DOHH2 (cell line): ENCODE measurements around the gene DOCK10.

Source experiments
- H3F3A ChIP-seq: fragments of 200-600 bp; sonication (generic), shearing (Covaris generic); 2 replicates; pipeline ENCODE4 v1.6.0; 2016; ENCODE audit warnings: antibody characterized with exemption, mild to moderate bottlenecking; ENCODE audit not compliant: control insufficient read depth, insufficient read depth
- H3K27ac ChIP-seq: fragments of 200-600 bp; sonication (generic); 2 replicates; pipeline ENCODE4 v1.5.1; 2014; ENCODE audit warnings: low read depth, mild to moderate bottlenecking, low read length, moderate library complexity
- H3K27me3 ChIP-seq: fragments of 200-600 bp; sonication (generic); 2 replicates; pipeline ENCODE4 v1.6.1; 2014; ENCODE audit warnings: mild to moderate bottlenecking, low read length, mixed read lengths; ENCODE audit not compliant: control insufficient read depth
- H3K36me3 ChIP-seq: fragments of 200-600 bp; sonication (generic); 2 replicates; pipeline ENCODE4 v1.6.1; 2014; ENCODE audit warnings: mild to moderate bottlenecking, low read length, moderate library complexity, mixed read lengths; ENCODE audit not compliant: control insufficient read depth
- H3K4me1 ChIP-seq: fragments of 200-600 bp; sonication (generic); 2 replicates; pipeline ENCODE4 v1.6.1; 2014; ENCODE audit warnings: mild to moderate bottlenecking, low read length, mixed read lengths; ENCODE audit not compliant: control insufficient read depth
- H3K4me2 ChIP-seq: fragments of 200-600 bp; sonication (generic); 2 replicates; pipeline ENCODE4 v1.6.0; 2014; ENCODE audit warnings: mild to moderate bottlenecking, low read length, moderate library complexity
- H3K4me3 ChIP-seq: fragments of 200-600 bp; sonication (generic); 2 replicates; pipeline ENCODE4 v1.5.1; 2014; ENCODE audit warnings: mild to moderate bottlenecking, low read length, mixed read lengths
- H3K79me2 ChIP-seq: fragments of 200-600 bp; sonication (generic); 2 replicates; pipeline ENCODE4 v1.6.1; 2014; ENCODE audit warnings: mild to moderate bottlenecking, low read length, mixed read lengths; ENCODE audit not compliant: control insufficient read depth
- H3K9me2 ChIP-seq: fragments of 200-600 bp; sonication (generic); replicated peaks from 2 replicates; pipeline ENCODE4 v1.6.1; 2014; ENCODE audit warnings: mild to moderate bottlenecking, low read length, mixed read lengths; ENCODE audit not compliant: control insufficient read depth
- H3K9me3 ChIP-seq: fragments of 200-600 bp; sonication (generic); 2 replicates; pipeline ENCODE4 v1.6.1; 2014; ENCODE audit warnings: antibody characterized with exemption, low read length, mixed read lengths; ENCODE audit not compliant: control insufficient read depth, insufficient read depth
- H4K20me1 ChIP-seq: fragments of 200-600 bp; sonication (generic); 2 replicates; pipeline ENCODE4 v1.6.0; 2014; ENCODE audit warnings: low read depth, mild to moderate bottlenecking, antibody characterized with exemption, low read length, moderate library complexity; ENCODE audit not compliant: control insufficient read depth, insufficient read depth
- CTCF ChIP-seq: fragments of 200-600 bp; sonication (generic); IDR thresholded peaks from one replicate; pipeline ENCODE4 v1.5.1; 2014; ENCODE audit warnings: antibody characterized with exemption, mild to moderate bottlenecking, low read depth, low read length; ENCODE audit not compliant: poor library complexity, severe bottlenecking
- EZH2phosphoT487 ChIP-seq: fragments of 200-600 bp; sonication (generic); IDR thresholded peaks from 2 replicates; pipeline ENCODE4 v1.6.1; 2017; ENCODE audit warnings: borderline replicate concordance, mild to moderate bottlenecking, antibody characterized with exemption, low read length, moderate library complexity, mixed read lengths

DOCK10 gene

GRCh38 chr2:224802407-224802806 is 239.9 kb downstream of the DOCK10 start:
- H3F3A ChIP-seq = no peaks in the 10 kb centered on the region
- H3K4me1 ChIP-seq = no peaks in the 10 kb centered on the region
- no peaks in the 10 kb centered on the region for H4K20me1 ChIP-seq
- TF ChIP-seq CTCF (no peak), EZH2phosphoT487 (no peak)
- H3K9me3 ChIP-seq = no peaks in the 10 kb centered on the region
- H3K36me3 ChIP-seq = peaks cover 3% of the 10 kb centered on the region; the same call in 1 of the 2 replicates
- H3K27me3 ChIP-seq = no peaks in the 10 kb centered on the region
- H3K79me2 ChIP-seq = no peaks in the 10 kb centered on the region
- H3K27ac ChIP-seq = no peak overlapping the region
- H3K4me2 ChIP-seq = no peak overlapping the region
- no peak overlapping the region for H3K4me3 ChIP-seq
- no peaks in the 10 kb centered on the region for H3K9me2 ChIP-seq

- Histone ChIP-seq H3K79me2 (no peaks in the 10 kb centered on the region), H4K20me1 (no peaks in the 10 kb centered on the region), H3F3A (no peaks in the 10 kb centered on the region), H3K9me3 (no peaks in the 10 kb centered on the region), H3K27me3 (no peaks in the 10 kb centered on the region), H3K27ac (no peak overlapping the region), H3K9me2 (no peaks in the 10 kb centered on the region), H3K4me3 (no peak overlapping the region), H3K36me3 (peaks cover 3% of the 10 kb centered on the region; the same call in 1 of the 2 replicates), H3K4me1 (no peaks in the 10 kb centered on the region), H3K4me2 (no peak overlapping the region)
- TF ChIP-seq CTCF (no peak), EZH2phosphoT487 (no peak)
These were observed 240.9 kb downstream of the DOCK10 start for GRCh38 chr2:224801360-224801759.

- no peak overlapping the region for H3K27ac ChIP-seq
- no peaks in the 10 kb centered on the region for H3K9me2 ChIP-seq
- H3K79me2 ChIP-seq = no peaks in the 10 kb centered on the region
- no peak overlapping the region for H3K4me2 ChIP-seq
- H3K4me3 ChIP-seq = no peak overlapping the region
- no peaks in the 10 kb centered on the region for H3K4me1 ChIP-seq
- H3K36me3 ChIP-seq = 0 out of 2 replicates have a peak, but pooled peaks cover 3% of the 10 kb centered on the region
- H3K27me3 ChIP-seq = no peaks in the 10 kb centered on the region
- H3K9me3 ChIP-seq = no peaks in the 10 kb centered on the region
- H4K20me1 ChIP-seq = no peaks in the 10 kb centered on the region
- H3F3A ChIP-seq = no peaks in the 10 kb centered on the region
- TF ChIP-seq EZH2phosphoT487 (no peak), CTCF (no peak)
These were observed 242.6 kb downstream of the DOCK10 start for GRCh38 chr2:224799691-224800090.
